ENCODE measurements around the gene MTRFR. TPM values are rescaled to one million over a fixed set of nuclear protein-coding genes. Genes with fewer than 3 reads are reported as not detected.

MTRFR gene
- total and polyA plus RNA-seq, 2 donors (not counting 1 experiment from before 2014, with no cell fraction given), result 18.7 to 45.5 TPM

DNA sequence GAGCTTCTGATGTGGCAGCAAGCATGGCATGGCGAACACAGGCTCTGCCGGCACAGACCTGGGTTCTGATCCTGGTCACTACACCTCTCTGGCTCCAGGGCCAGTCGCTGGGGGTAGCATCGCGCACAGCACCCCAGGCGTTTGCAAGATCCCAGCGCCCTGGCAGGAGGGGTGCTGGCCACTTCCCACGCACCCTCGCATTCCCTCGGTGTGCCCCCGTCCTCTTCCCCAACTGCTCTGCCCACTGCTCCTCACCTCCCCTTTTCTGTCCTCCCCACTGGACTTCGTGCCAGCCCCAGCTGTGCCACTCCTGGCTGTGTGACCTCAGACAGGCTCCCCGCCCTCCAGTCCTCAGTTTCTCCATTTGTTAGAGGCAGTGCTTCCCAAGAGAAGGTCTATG is 35.6 kb downstream of the MTRFR start:
- ATAC-seq (ENCODE audit: low read depth), result no peak
- no peaks in the 10 kb centered on the region for H3K79me2 ChIP-seq (ENCODE audit: control insufficient read depth, insufficient read depth, low read length)
- peaks cover 0 to 6% (median 0%) of the 10 kb centered on the region in 4 experiments for H3K27me3 ChIP-seq (replicated peaks in 1 of 4; ENCODE audit: control extremely low read depth in 1 of 4, control insufficient read depth in 3 of 4, insufficient read depth in 4 of 4, low read length in 3 of 4)
- no peak for TF ChIP-seq EZH2 (IDR thresholded peaks at IDR 0.05; ENCODE audit: borderline replicate concordance, insufficient read depth, low read depth, low read length, poor library complexity, severe bottlenecking)
- TF ChIP-seq, protein P1, sequence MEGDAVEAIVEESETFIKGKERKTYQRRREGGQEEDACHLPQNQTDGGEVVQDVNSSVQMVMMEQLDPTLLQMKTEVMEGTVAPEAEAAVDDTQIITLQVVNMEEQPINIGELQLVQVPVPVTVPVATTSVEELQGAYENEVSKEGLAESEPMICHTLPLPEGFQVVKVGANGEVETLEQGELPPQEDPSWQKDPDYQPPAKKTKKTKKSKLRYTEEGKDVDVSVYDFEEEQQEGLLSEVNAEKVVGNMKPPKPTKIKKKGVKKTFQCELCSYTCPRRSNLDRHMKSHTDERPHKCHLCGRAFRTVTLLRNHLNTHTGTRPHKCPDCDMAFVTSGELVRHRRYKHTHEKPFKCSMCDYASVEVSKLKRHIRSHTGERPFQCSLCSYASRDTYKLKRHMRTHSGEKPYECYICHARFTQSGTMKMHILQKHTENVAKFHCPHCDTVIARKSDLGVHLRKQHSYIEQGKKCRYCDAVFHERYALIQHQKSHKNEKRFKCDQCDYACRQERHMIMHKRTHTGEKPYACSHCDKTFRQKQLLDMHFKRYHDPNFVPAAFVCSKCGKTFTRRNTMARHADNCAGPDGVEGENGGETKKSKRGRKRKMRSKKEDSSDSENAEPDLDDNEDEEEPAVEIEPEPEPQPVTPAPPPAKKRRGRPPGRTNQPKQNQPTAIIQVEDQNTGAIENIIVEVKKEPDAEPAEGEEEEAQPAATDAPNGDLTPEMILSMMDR (IDR thresholded peaks at IDR 0.05), result no peak
- no peak overlapping the region for H3K27ac ChIP-seq (ENCODE audit: low read length in 2 of 2)
- WGBS (ENCODE audit: insufficient coverage), result 58% methylated on average over 12 of the region's 13 CpGs
- no peaks in the 10 kb centered on the region for H4K20me1 ChIP-seq (ENCODE audit: control insufficient read depth, insufficient read depth, low read length, poor library complexity, severe bottlenecking)
- peaks cover 29% of the 10 kb centered on the region for H3K4me1 Mint-ChIP-seq
- peak overlapping the region; percentile 83 for H3K4me3 Mint-ChIP-seq
- peak overlapping the region; percentile 85 for H3K4me2 ChIP-seq (replicated peaks; ENCODE audit: low read depth, low read length, poor library complexity, severe bottlenecking)
- peaks cover 31 to 37% of the 10 kb centered on the region in 2 donors for H3K4me1 ChIP-seq (ENCODE audit: control insufficient read depth in 2 of 2, insufficient read depth in 2 of 2, low read length in 2 of 2)
- no peaks in the 10 kb centered on the region for H3K9me3 ChIP-seq (ENCODE audit: control extremely low read depth in 1 of 3, control insufficient read depth in 2 of 3, insufficient read depth in 1 of 3, low read length in 2 of 3)
- intact Hi-C loops (cut with micrococcal nuclease), result no loop called here
- no peaks in the 10 kb centered on the region for H3K27me3 Mint-ChIP-seq
- H3K4me3 ChIP-seq (ENCODE audit: control extremely low read depth in 1 of 5, extremely low read depth in 1 of 5, insufficient read depth in 1 of 5, low read depth in 2 of 5, low read length in 4 of 5), result peak overlapping the region in 1 of 5 experiments; percentile 55
- no peaks in the 10 kb centered on the region for H3K9me3 Mint-ChIP-seq (ENCODE audit: insufficient read depth)
- H3K36me3 ChIP-seq (replicated peaks in 1 of 2; ENCODE audit: control extremely low read depth in 1 of 2, control insufficient read depth in 1 of 2, extremely low read depth in 1 of 2, insufficient read depth in 2 of 2, low read length in 1 of 2), result no peaks in the 10 kb centered on the region
- peak overlapping the region; percentile 69 for H2AFZ ChIP-seq (ENCODE audit: insufficient read depth, low read depth, low read length, poor library complexity, severe bottlenecking)
- ChIA-PET CTCF (interaction anchor here (0.6 to 1.7 kb wide), 5 partner anchors 31 to 334 kb away, joined by 3 to 11 read pairs (median 4); partner anchors contain the start of genes MPHOSPH9 and MTRFR), POLR2A (interaction anchor here (0.5 to 0.6 kb wide), 2 partner anchors 190 to 849 kb away, joined by 6 to 10 read pairs; no protein-coding TSS in a partner anchor)
- peak overlapping the region; percentile 18 for H3K9ac ChIP-seq (ENCODE audit: low read length)
- no peak overlapping the region for H3K27ac Mint-ChIP-seq
- peak; percentile 35 for DNase-seq

- intact Hi-C loops (cut with micrococcal nuclease), result no loop called here
- DNase-seq (peak; percentile 74), ATAC-seq (ENCODE audit: low read depth) (peak; percentile 41)
- peak overlapping the region; percentile 85 for H3K4me2 ChIP-seq (replicated peaks; ENCODE audit: low read depth, low read length, poor library complexity, severe bottlenecking)
- H3K36me3 ChIP-seq (replicated peaks in 1 of 2; ENCODE audit: control extremely low read depth in 1 of 2, control insufficient read depth in 1 of 2, extremely low read depth in 1 of 2, insufficient read depth in 2 of 2, low read length in 1 of 2), result no peaks in the 10 kb centered on the region
- whole genome bisulfite sequencing (ENCODE audit: insufficient coverage), result 8% methylated on average over 29 of the region's 32 CpGs
- Mint-ChIP-seq H3K9me3 (ENCODE audit: insufficient read depth) (no peaks in the 10 kb centered on the region), H3K4me3 (peak overlapping the region; percentile 83), H3K4me1 (peaks cover 29% of the 10 kb centered on the region), H3K27ac (peak overlapping the region; percentile 33), H3K27me3 (no peaks in the 10 kb centered on the region)
- peaks cover 0 to 6% (median 0%) of the 10 kb centered on the region in 4 experiments for H3K27me3 ChIP-seq (replicated peaks in 1 of 4; ENCODE audit: control extremely low read depth in 1 of 4, control insufficient read depth in 3 of 4, insufficient read depth in 4 of 4, low read length in 3 of 4)
- ChIA-PET CTCF (interaction anchor here (0.8 to 1.7 kb wide), 4 partner anchors 11 to 322 kb away, joined by 3 to 11 read pairs (median 3); no protein-coding TSS in a partner anchor), POLR2A (interaction anchor here (1.4 kb wide), 1 partner anchor 37 kb away, joined by 5 read pairs; the partner anchor contains the start of genes MPHOSPH9 and MTRFR)
- no peaks in the 10 kb centered on the region for H4K20me1 ChIP-seq (ENCODE audit: control insufficient read depth, insufficient read depth, low read length, poor library complexity, severe bottlenecking)
- H3K4me1 ChIP-seq (ENCODE audit: control insufficient read depth in 2 of 2, insufficient read depth in 2 of 2, low read length in 2 of 2), result peaks cover 31 to 37% of the 10 kb centered on the region in 2 donors
- H3K9me3 ChIP-seq (ENCODE audit: control extremely low read depth in 1 of 3, control insufficient read depth in 2 of 3, insufficient read depth in 1 of 3, low read length in 2 of 3), result no peaks in the 10 kb centered on the region
- H3K79me2 ChIP-seq (ENCODE audit: control insufficient read depth, insufficient read depth, low read length), result no peaks in the 10 kb centered on the region
- no peak overlapping the region for H3K27ac ChIP-seq (ENCODE audit: low read length in 2 of 2)
- peak overlapping the region; percentile 63 for H3K9ac ChIP-seq (ENCODE audit: low read length)
- peak overlapping the region; percentile 34 to 55 (median 52) for H3K4me3 ChIP-seq (ENCODE audit: control extremely low read depth in 1 of 5, extremely low read depth in 1 of 5, insufficient read depth in 1 of 5, low read depth in 2 of 5, low read length in 4 of 5)
- H2AFZ ChIP-seq (ENCODE audit: insufficient read depth, low read depth, low read length, poor library complexity, severe bottlenecking), result peak overlapping the region; percentile 69
- TF ChIP-seq, protein P1 (IDR thresholded peaks at IDR 0.05), result peak; percentile 37
- TF ChIP-seq EZH2 (IDR thresholded peaks at IDR 0.05; ENCODE audit: borderline replicate concordance, insufficient read depth, low read depth, low read length, poor library complexity, severe bottlenecking), result no peak
These were observed 36.2 kb downstream of the MTRFR start for GRCh38 chr12:123269395-123269892.

Data from B cell (primary cell).